ENCODE results near the gene SNTG2.

GRCh38 chr2:1269812-1270211 is 319.2 kb downstream of the SNTG2 start:
- no peak for TF ChIP-seq CTCF (IDR thresholded peaks at IDR 0.05)
- TF ChIP-seq POLR2AphosphoS5 (IDR thresholded peaks at IDR 0.05; ENCODE audit: insufficient read depth in 1 of 2, low read depth in 1 of 2) = no peak
